ENCODE results near the gene ST3GAL6.

ST3GAL6 gene

GRCh38 chr3:98732286-98733052, 30.7 kb upstream of the ST3GAL6 start (continued):
- TF ChIP-seq PBX3 (CRISPR knock-in tag; IDR thresholded peaks at IDR 0.05) (0 out of 2 replicates have a peak, but pooled peaks have one; percentile 33), HOXA7 (CRISPR knock-in tag; IDR thresholded peaks at IDR 0.05; ENCODE audit: borderline replicate concordance) (no peak)

GRCh38 chr3:98733053-98733811, 29.9 kb upstream of the ST3GAL6 start:
- ChIA-PET CTCF (interaction anchor here (0.5 to 0.7 kb wide), 2 partner anchors 250 to 912 kb away, joined by 3 read pairs; no protein-coding TSS in a partner anchor), POLR2A (interaction anchor here (1.2 kb wide), 1 partner anchor 10 kb away, joined by 3 read pairs; no protein-coding TSS in a partner anchor)
- TF ChIP-seq ZBTB48 (tag by site-specific recombination; IDR thresholded peaks at IDR 0.05) (0 out of 2 replicates have a peak, but pooled peaks have one; percentile 18), ZBTB21 (tag by site-specific recombination; IDR thresholded peaks at IDR 0.05) (no peak), EGR2 (tag by site-specific recombination; IDR thresholded peaks at IDR 0.05; ENCODE audit: low read depth) (peak; percentile 21; the same call in 1 of the 2 replicates), ZNF747 (tag by site-specific recombination; IDR thresholded peaks at IDR 0.05) (no peak), ZFHX2 (tag by site-specific recombination; conservative IDR thresholded peaks at IDR 0.05) (peak; percentile 23; the same call in 1 of the 2 replicates), ZNF274 (IDR thresholded peaks at IDR 0.05; ENCODE audit: low read length) (no peak), ZNF274 (tag by site-specific recombination; IDR thresholded peaks at IDR 0.05; ENCODE audit: borderline replicate concordance) (no peak), ZNF426 (tag by site-specific recombination; IDR thresholded peaks at IDR 0.05) (no peak), YY2 (tag by site-specific recombination; IDR thresholded peaks at IDR 0.05) (no peak), ZBTB10 (tag by site-specific recombination; IDR thresholded peaks at IDR 0.05) (no peak), ZBTB20 (tag by site-specific recombination; IDR thresholded peaks at IDR 0.05) (peak; percentile 57; the same call in 1 of the 2 replicates), PRDM10 (tag by site-specific recombination; IDR thresholded peaks at IDR 0.05) (peak; percentile 68), ZBTB17 (tag by site-specific recombination; IDR thresholded peaks at IDR 0.05) (peak; percentile 67; the same call in 1 of the 2 replicates), SETDB1 (IDR thresholded peaks at IDR 0.05; ENCODE audit: insufficient read length, low read length) (no peak), ZNF19 (tag by site-specific recombination; IDR thresholded peaks at IDR 0.05; ENCODE audit: low read depth) (no peak), ZNF138 (tag by site-specific recombination; IDR thresholded peaks at IDR 0.05; ENCODE audit: borderline replicate concordance) (no peak), ZNF843 (tag by site-specific recombination; IDR thresholded peaks at IDR 0.05) (no peak), ZBTB26 (tag by site-specific recombination; optimal IDR thresholded peaks at IDR 0.05) (peak; percentile 7)
- peak overlapping the region; percentile 89 for H3K27ac ChIP-seq (ENCODE audit: extremely low read depth, low read depth, low read length)
- H3K4me3 ChIP-seq (ENCODE audit: low read depth, low read length), result peak overlapping the region; percentile 78
- H3K36me3 ChIP-seq (ENCODE audit: control insufficient read depth in 2 of 2, insufficient read depth in 1 of 2, low read length in 2 of 2), result no peaks in the 10 kb centered on the region
- H3K4me1 ChIP-seq (ENCODE audit: control insufficient read depth, insufficient read depth, low read length), result no peaks in the 10 kb centered on the region
- H3K9me3 ChIP-seq (ENCODE audit: control insufficient read depth, insufficient read depth, low read depth, low read length), result no peaks in the 10 kb centered on the region

Measured in HEK293 (cell line).